Mucosa of stomach (tissue), 1 donor: ENCODE results near the gene GSTM4.
"Not testable (repeated sequence)": the region's sequence is repeated elsewhere in the genome, so short reads cannot be mapped to it uniquely, and the experiment has no call there.

ENCODE experiments used
- H3K27me3 ChIP-seq: one replicate; pipeline ENCODE4 v1.7.0; 2013; ENCODE audit warnings: mild to moderate bottlenecking, low read length; ENCODE audit not compliant: control insufficient read depth, insufficient read depth
- H3K36me3 ChIP-seq: one replicate; pipeline ENCODE4 v1.7.0; 2013; ENCODE audit warnings: low read length; ENCODE audit not compliant: control insufficient read depth, insufficient read depth
- H3K4me1 ChIP-seq: one replicate; pipeline ENCODE4 v1.7.0; 2013; ENCODE audit warnings: mild to moderate bottlenecking, low read length; ENCODE audit not compliant: control insufficient read depth, insufficient read depth
- H3K4me3 ChIP-seq: one replicate; pipeline ENCODE4 v1.7.0; 2013; ENCODE audit warnings: low read length
- H3K9ac ChIP-seq: one replicate; pipeline ENCODE4 v1.7.0; 2013; ENCODE audit warnings: mild to moderate bottlenecking, low read length, moderate library complexity
- H3K9me3 ChIP-seq: one replicate; pipeline ENCODE4 v1.7.0; 2013; ENCODE audit warnings: mild to moderate bottlenecking, low read length, moderate library complexity; ENCODE audit not compliant: control insufficient read depth
- donor health status: Pancreatic carcinoma.

GSTM4 gene

DNA sequence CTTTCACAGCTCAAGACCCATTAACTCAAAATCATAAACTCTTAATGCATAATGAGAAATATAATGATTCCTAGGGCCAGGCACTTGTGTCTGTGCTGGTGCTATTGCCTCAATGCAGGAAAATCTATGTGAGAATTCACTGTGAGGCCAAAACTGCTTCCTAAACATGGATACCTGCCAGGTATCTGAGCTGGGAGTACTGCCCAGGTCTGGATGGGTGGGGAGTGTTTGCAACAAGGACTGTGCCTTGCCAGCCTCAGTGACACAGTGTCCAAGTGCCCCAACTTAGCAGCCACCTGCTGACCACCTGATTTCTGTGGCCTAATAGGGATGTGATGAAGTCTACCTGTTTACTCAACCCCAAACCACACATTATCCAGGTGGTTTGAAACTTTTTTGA, 53.9 kb downstream of the GSTM4 start:
- H3K4me3 ChIP-seq, H3K36me3 ChIP-seq, H3K4me1 ChIP-seq, H3K9me3 ChIP-seq, H3K27me3 ChIP-seq, H3K9ac ChIP-seq: not testable (repeated sequence)
